SK-N-MC (cell line): Measurements from ENCODE around the gene AARS2.

Experiments used
- EZH2 ChIP-seq: fragments of 200-600 bp; sonication (generic); IDR thresholded peaks from one replicate; pipeline ENCODE4 v1.6.1; 2017; ENCODE audit warnings: antibody characterized with exemption
- FOXP2 ChIP-seq: optimal IDR thresholded peaks from 2 replicates; pipeline ENCODE3; 2011; ENCODE audit warnings: mild to moderate bottlenecking, moderate library complexity; ENCODE audit not compliant: insufficient read depth; ENCODE audit errors: extremely low read length, control extremely low read depth
- POLR2AphosphoS5 ChIP-seq: IDR thresholded peaks from 2 replicates; pipeline ENCODE4 v1.6.1; 2012; ENCODE audit warnings: mild to moderate bottlenecking, low read depth, low read length, borderline replicate concordance

DNA sequence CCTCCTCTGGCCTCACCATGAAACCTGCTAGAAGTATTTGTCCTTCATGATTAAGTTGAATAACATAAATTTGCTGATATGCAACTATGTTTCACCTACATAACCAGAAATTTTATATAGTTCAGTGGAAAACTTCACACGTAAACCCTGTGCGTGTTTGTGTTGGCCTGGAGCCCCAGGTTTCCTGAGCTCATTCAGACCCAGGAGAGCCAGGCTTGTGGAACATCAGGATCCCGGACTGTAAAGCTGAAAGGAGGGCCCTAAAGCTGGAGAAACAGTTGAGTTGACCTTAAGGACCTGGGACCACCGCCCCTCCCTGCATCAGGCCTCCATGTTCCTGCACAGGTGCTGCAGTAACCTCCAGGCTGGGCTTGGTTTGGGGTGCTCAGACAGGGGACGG, 26.2 kb upstream of the AARS2 start:
- TF ChIP-seq POLR2AphosphoS5 = no peak
- no peak for TF ChIP-seq EZH2
- TF ChIP-seq FOXP2 = no peak
